Daoy (cell line): Measurements from ENCODE around the gene IQSEC2. TPM values are rescaled to one million over a fixed set of nuclear protein-coding genes. Genes with fewer than 3 reads are reported as not detected.
A peak's percentile ranks its signal among the peaks of the same experiment; 100 is the strongest.

Source experiments
- DNase-seq: peaks from one replicate; pipeline ENCODE4 v3.0.0-alpha.2; 2015; ENCODE audit warnings: low read depth
- total RNA-seq: library from RNA; depleted of rRNA; stranded (reverse); fragments of >200 nt; shearing (Covaris generic); gene quantifications from 2 replicates; pipeline ENCODE4 v1.2.3, GENCODE V29; 2014; rRNA removed

IQSEC2 gene
- total RNA-seq, 1 experiment from 2014 or later = 1.8 TPM

DNA sequence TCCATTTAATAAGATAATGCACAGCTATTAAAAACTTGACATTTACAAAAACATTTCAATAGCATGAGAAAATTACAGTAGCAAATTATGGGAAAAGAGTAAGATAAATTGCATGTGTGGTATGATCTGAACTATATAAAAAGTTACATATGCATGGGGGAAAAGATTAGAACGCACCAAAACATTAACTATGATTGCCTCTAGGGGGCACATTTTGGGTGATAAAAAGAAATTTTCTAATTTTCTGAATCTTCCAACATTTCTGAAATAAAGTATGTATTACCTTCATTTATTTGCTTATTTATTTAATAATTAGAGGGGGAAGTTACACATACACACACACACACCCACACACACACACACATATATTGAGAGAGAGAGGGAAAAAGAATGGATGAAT, 36.8 kb downstream of the IQSEC2 start:
- DNase-seq = no peak

DNA sequence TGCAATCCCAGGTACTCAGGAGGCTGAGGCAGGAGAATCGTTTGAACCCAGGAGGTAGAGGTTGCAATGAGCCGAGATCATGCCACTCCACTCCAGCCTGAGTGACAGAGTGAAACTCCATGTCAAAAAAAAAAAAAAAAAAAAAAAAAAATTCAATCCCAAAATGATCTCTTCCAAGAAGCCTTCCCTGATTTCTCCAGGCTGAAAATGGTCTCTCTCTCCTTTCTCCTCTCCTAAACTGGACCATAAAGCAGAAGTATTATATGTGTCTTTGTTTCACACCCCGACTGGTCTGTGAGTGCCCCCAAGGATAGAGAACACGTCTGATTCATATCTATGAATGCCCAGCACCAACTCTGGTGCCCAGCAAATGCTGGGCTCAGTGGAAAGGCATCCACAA, 39.1 kb downstream of the IQSEC2 start:
- no peak for DNase-seq

DNA sequence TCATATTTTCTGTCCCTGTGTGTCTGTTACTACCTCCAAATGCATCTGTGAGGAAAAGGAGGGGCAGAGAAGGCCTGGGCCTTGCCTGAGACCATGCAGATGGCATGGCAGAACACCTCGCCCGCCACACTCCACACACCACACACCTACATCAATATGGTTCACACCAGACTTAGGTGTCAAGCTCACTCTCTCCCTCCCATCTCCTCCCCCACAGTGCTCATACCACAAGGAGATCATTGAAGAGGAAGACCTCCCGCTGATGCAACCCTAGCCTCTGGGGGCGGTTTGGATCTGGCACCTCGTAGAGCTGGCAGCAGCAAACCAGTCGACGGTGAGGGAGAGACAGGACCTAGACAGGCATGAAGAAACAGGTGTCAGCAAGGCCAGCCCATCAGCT, 39.8 kb downstream of the IQSEC2 start:
- DNase-seq = no peak

DNA sequence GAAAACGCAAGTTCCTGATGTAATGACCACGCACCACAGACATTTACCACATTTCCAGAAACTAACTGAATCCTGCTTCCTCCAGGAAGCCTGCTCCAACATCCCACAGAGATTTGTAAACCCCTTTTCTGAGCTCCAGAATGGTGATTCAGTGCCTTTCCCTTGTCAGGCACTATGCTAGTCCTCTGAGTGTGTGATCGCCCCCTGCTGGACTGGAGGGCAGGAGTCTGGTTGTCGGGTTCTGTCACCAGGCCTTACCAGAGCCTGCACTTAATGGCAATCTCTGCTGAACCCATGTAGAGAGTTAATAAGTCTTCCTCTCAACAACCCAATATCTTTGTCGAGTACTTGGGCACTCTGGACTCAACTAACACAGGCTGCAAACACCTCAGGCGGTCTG, 41.9 kb downstream of the IQSEC2 start:
- DNase-seq = no peak

DNA sequence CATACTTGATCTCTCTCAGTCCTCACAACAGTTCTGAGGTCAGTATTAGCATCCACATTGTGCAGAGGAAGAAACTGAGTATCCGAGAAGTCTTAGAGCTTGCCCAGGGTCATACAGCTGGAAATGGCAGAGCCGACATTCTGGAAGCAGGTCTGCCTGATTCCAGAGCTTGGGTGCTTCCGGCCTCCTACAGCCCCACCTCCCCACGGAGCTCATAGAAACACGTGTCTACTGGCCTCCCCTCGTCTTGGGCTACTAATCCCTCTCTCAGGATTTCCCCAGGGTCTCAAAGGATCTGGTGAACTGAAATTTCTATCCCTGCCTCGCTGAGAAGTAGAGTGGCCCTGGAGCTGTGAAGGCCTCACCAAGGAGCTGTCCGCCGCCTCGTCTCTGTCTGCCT, 44.3 kb downstream of the IQSEC2 start:
- no peak for DNase-seq

DNA sequence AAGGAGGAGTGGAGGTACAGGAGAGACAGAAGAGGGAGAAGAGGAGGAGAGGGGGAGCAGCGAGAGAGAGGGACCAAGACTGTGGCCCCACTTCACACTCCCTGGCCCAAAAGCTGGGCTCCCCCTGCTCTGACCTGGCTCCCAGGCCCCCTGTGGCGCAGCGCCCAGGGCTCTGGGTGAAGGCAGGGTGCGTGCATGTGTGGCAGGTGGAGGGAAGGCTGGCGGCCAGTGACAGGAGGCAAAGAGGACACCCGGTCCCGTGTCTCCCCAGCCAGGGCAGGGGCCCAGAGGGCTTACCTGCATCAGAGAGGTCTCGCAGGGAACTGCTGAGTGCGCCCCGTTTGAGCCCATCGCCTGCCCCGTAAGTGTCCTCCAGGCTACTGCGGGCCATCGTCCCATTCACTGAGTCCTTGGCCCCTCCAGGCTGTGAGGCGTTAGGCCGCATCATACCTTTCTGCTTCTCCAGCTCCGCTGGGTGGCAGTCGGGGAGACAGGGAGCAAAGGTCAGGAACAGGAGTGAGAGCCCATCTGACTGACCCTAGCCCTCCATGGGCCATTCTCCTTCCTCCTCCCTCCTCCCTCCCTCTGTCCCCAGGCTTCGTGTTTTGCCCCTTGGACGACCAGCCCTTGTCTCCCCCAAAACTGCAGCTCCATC, 45.2 kb downstream of the IQSEC2 start:
- DNase-seq = no peak

DNA sequence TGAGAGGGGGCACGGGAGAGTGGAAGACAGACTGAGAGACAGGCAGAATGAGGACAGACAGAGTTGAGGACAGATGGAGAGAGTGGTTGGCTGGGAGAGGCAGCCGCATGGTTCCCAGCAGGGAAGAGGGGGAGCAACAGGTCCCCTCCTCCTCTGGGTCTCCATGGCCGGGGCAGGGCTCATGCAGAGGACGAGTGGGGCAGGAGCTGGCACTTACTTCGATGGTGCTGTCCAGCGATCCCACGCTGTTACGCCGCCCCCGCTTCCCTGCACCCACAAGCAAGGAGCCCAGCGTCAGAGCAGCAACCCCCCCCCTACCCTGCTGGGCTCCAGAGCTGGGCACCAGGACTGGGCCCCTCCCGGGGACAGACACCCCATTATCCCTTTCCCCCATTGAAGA, 45.8 kb downstream of the IQSEC2 start:
- no peak for DNase-seq

DNA sequence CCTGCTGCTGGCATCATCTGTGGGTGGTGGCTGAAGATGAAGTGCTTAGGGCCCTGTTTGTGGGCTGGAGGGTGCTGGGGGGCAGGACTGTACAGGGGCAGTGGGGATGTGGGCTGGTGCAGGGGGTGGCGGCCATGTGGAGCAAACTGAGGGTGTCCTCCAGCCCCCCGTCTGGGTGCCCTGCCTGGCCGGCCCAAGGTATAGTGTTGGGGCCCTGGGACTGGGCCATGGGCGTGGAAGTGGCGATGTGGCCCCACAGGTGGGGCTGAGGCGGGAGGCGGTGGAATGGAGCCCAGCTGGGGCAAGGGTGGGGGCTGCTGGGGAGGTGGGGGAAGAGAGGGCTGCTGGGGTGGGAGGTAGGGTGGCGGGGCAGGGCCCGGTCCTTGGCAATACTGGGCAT, 46.9 kb downstream of the IQSEC2 start:
- DNase-seq = no peak

DNA sequence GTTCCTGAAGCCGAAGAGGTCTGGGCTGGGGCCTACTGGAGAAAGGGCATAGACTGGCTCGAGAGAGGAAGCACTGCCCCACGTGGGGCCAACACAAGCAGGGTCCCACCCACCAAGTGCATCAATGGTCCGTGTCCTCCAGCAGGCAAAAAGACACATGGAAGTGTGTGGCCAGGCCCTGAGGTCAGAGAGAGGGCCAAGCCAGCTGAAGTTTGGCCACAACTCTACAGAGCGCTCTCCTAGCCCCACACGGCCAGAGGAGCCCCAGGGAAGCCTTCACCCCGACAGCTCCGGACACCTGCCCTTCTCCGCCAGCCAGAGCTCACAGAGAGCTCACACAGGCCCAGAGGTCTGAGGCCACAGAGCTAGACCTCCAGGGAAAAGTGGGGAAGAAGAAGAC, 47.8 kb downstream of the IQSEC2 start:
- no peak for DNase-seq

DNA sequence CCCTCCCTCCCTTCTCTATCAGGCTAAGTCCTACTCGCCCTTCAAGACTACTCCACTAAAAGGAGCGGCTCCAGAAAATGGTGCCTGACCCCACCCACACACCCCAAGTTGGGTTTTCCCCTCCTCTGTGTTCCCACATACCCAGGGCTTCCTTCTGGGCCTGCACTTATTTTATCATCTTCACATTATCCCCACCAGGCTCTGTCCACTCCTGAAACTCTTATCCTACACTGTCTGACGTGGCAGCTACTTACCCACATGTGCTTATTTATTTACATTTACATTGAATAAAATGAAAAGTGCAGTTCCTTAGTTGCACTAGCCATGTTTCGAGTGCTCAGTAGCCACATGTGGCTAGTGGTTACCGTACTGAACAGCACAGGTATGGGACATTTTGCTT, 51.3 kb downstream of the IQSEC2 start:
- DNase-seq = no peak

DNA sequence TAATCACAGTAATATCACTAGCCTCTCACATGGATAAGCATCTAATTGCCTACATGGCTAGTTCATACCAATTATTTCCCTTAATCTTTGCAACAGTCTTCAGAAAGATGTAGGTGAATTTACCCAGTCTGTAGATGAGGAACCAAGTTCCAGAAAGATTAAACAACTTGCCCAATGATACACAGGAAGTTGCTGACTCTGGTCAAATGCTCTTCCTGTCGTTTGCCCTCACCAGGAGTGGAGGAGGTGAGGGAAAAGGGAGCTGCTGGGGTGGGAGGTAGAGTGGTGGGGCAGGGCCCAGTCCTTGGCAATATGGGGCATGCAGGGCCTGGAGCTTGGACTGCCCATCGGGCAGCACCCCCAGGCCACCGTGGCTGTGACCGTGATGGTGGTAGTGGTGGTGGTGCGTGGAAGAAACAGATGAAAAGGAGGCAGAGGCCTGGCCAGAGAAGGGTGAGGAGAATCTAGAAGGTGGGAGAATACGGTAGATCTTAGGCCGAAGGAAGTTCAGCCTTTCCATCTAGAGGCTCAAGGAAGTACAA, 54.1 kb downstream of the IQSEC2 start:
- no peak for DNase-seq

DNA sequence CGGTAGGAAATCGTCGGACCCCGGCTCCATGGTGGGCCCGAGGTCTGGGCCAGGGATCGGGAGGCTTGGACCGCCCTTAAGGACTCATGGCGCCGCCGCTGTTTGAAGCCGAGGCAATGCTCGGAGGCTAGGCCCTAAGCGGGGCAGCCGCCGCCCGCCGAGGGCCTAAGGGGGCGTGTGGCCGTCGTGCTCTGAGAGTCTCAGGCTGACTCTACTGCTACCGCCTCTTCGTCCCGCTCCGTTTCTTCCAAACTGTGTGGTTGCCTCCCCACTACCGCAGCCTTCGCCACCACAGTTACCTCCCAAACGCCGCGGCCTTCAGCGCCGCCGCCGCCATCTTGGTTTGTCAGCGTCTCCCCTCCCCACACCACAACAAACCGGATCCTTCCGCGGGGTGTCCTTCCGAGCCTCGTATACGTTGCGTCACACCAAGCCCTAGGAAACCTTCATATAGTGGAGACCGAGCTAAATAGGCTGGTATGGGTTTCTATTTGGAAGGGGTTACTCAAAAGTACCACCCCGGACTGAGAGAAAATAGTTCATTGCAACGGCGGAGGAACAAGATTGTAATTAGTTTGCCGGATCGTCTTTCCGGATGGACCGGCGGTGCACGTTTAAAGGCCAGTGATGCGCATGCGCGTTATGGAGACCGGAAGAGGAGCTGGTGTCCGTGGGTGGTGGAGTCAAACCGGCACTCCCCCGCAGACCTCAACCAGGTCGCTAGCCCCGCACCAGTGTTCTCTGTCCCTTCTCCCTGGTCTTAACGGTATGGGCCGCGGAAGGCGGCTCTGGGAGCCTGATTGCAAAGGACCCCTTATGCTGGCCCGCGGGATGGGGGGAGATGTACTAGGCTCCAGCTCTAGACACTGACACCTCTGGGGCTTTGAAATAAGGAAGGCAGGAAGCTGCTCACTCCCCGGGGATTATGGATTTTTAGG, 56.3 kb downstream of the IQSEC2 start, which contains the start of gene KDM5C:
Gene KDM5C, minus strand, starts transcription at position 348 of the 938 bp plus-strand sequence. Its CDS starts 318 bp downstream, at position 30.
- peak; percentile 89 for DNase-seq

DNA sequence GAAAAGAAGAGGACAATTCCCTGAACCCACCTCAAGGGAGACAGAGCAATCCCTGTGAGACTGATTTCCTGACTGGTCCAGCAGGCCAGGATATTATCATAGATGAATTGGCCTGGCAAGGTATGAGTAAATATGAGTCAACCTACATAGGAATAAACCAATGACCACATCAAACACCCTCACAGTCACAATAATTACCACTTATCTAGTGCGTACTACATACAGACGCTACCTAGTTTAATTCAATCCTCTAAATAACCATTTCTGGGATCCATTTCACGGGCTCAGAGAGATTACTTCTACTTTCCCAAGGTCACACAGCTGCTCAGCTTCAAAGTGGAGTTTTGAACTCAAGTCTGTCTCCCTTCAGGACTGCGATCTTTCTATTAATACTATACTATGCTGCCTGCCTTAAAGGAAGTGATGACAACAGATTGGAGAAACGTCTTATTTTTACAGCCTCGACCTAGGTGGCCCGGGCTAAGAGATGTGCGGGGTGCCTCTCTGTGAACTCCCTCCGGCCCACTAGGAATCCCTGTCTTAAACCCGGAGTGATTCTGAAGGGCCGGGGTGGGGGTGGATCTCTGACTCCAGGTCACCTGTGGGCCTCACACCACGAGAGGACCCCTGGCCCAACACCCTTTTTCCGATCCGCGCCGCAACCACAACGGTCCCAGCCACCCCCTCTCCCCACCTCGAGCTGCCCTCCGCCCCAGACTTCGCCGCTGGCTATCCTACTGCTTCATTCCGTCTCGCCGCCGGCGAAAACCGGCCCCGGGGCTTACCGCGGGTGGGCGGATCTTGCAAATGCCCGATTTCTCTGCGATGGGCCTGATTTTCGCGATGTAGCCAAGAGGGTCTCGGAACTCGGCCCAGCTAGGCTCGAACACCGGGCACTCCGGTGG, 57.2 kb downstream of the IQSEC2 start:
- peak; percentile 56 for DNase-seq

DNA sequence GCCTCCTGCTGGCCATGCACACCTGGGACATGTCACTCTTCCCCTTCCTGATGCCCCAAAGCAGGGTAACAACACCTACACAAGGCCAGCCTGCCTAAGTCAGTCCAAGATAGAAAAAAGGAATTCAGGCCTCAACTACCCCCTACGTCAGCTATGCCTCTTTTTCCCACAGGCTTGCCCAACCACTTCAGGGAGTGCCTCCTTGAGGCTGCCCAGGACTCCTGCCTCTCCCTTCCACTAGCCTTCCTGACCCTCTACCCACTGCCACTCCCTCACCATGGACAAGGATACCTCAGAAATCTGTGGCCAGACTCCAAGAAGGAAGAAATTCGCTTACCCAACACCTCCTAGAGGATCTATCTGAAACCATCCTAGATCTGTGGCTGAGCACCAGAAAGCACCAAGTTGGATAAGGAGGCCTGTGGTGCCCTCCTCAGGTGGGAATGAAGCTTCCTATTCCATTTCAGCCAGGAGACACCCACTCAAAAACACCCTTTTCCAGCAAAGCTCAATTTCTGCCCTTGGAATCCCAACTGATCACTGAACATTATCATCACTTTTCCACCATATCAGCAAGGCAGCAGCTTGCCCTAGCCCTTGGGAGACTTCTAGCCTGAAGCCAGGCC, 58.2 kb downstream of the IQSEC2 start:
- no peak for DNase-seq

Other genes starting within 250 kb of the IQSEC2 start
- 0.24 and 1.2 TPM in 2 replicates for gene GPR173, start 232.8 kb downstream of the IQSEC2 start, total RNA-seq
- 11.8 and 12.5 TPM in 2 replicates for gene TSPYL2, start 199.2 kb downstream of the IQSEC2 start, total RNA-seq
- gene KANTR, start 187.4 kb downstream of the IQSEC2 start, total RNA-seq = 1.5 and 3.2 TPM in 2 replicates
- gene KDM5C, start 56.4 kb downstream of the IQSEC2 start, total RNA-seq = 44.1 and 55.8 TPM in 2 replicates
- gene SMC1A, start 141.1 kb upstream of the IQSEC2 start, total RNA-seq = 27.3 and 31.3 TPM in 2 replicates
- 0.27 and 1.3 TPM in 2 replicates for gene RIBC1, start 141.3 kb upstream of the IQSEC2 start, total RNA-seq
- 131 and 166 TPM in 2 replicates for gene HSD17B10, start 152.8 kb upstream of the IQSEC2 start, total RNA-seq